NT2/D1 (cell line): ENCODE measurements around the gene C2orf72.

Experiments
- YY1 ChIP-seq: IDR thresholded peaks from 2 replicates; pipeline ENCODE4 v1.6.1; 2011; ENCODE audit not compliant: insufficient read length, insufficient read depth
- ZNF274 ChIP-seq: IDR thresholded peaks from 2 replicates; pipeline ENCODE4 v1.6.1; 2011; ENCODE audit warnings: mild to moderate bottlenecking, low read depth, low read length

DNA sequence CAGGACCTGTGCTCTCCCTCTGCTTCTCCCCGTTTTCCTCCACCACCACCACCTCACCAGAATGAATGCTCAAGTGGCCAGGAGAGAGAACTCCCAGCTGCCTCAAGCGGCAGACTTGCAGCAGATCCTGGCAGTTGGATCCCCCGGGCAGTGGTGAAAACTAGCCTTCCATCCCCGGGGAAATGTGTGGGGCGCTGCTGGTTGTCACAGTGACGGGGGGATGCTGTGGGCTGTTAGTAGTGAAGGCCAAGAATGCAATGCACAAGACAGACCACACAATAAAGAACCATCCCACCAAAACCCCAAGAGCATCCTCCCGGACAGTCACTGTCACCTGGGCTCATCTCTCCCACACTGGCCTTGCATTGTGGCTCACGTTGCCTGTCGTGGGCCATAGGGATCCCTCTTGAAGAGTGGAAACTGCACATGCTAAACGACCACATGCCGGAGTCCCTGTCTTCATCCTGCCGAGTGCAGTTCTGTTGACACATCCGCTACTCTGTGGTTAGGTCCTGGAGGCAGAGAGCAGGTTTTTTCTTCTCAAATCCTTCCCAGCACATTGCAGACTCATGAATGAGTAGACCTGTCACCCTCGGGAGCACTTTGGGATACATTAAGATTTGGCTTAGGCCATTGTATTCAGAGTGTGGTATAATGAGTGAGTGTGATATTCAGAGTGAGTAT lies 27.9 kb upstream of the C2orf72 start:
- TF ChIP-seq ZNF274 (no peak), YY1 (no peak)
